Endodermal cell (in vitro differentiated cells): ENCODE results near the gene RHEBL1. TPM values are rescaled to one million over a fixed set of nuclear protein-coding genes. Genes with fewer than 3 reads are reported as not detected.

Source experiments
- DNase-seq: peaks from one replicate; pipeline ENCODE4 v3.0.0-alpha.2; 2017
- H3K27ac ChIP-seq: 2 replicates; pipeline ENCODE4 v1.5.1; 2013; ENCODE audit warnings: mild to moderate bottlenecking, low read depth, low read length, moderate library complexity
- H3K27me3 ChIP-seq: 2 replicates; pipeline ENCODE4 v1.6.1; 2013; ENCODE audit warnings: mild to moderate bottlenecking, low read length, moderate library complexity; ENCODE audit not compliant: insufficient read depth, control insufficient read depth, poor library complexity, severe bottlenecking
- H3K36me3 ChIP-seq: 2 replicates; pipeline ENCODE4 v1.7.0; 2013; ENCODE audit warnings: mild to moderate bottlenecking, low read length, moderate library complexity; ENCODE audit not compliant: control insufficient read depth, insufficient read depth
- H3K4me1 ChIP-seq: one replicate; pipeline ENCODE4 v1.7.0; 2013; ENCODE audit warnings: low read length; ENCODE audit not compliant: control insufficient read depth, insufficient read depth
- H3K4me3 ChIP-seq: 2 replicates; pipeline ENCODE4 v1.5.1; 2013; ENCODE audit warnings: mild to moderate bottlenecking, low read length, moderate library complexity
- H3K9ac ChIP-seq: 2 replicates; pipeline ENCODE4 v1.6.1; 2013; ENCODE audit warnings: mild to moderate bottlenecking, low read length, moderate library complexity; ENCODE audit not compliant: poor library complexity, severe bottlenecking; ENCODE audit errors: extremely low read depth
- H3K9me3 ChIP-seq: 2 replicates; pipeline ENCODE4 v1.6.1; 2013; ENCODE audit warnings: mild to moderate bottlenecking, low read length, moderate library complexity; ENCODE audit not compliant: control insufficient read depth
- H3K27ac Mint-ChIP-seq: 2 replicates; pipeline ENCODE4 v1.8.0; 2020; ENCODE audit warnings: mixed read lengths
- H3K27me3 Mint-ChIP-seq: 2 replicates; pipeline ENCODE4 v1.8.0; 2021; ENCODE audit warnings: mild to moderate bottlenecking, mixed read lengths; ENCODE audit not compliant: insufficient read depth
- H3K36me3 Mint-ChIP-seq: 2 replicates; pipeline ENCODE4 v1.8.0; 2020; ENCODE audit warnings: low read depth, mixed read lengths
- H3K4me1 Mint-ChIP-seq: 2 replicates; pipeline ENCODE4 v1.8.0; 2020; ENCODE audit warnings: mixed read lengths
- H3K4me3 Mint-ChIP-seq: 2 replicates; pipeline ENCODE4 v1.8.0; 2020; ENCODE audit warnings: mild to moderate bottlenecking, moderate library complexity, mixed read lengths
- H3K9me3 Mint-ChIP-seq: 2 replicates; pipeline ENCODE4 v1.8.0; 2020; ENCODE audit warnings: mild to moderate bottlenecking, mixed read lengths
- WGBS, 2 experiments: methylation state at CpG; one replicate each; pipeline versions ENCODE4 v1.1.5 to v1.1.7; 2013; ENCODE audit warnings: missing lambda C conversion rate in 2 of 2, mixed read lengths in 1 of 2; ENCODE audit not compliant: insufficient coverage in 1 of 2, insufficient read length in 1 of 2; 5-methylcytosine and 5-hydroxymethylcytosine counted together
- total RNA-seq, 2 donors: library from RNA; stranded (reverse); fragmentation: NEBNext Ultra II Directional in 1 of 2; extraction: Animal tissue kit (Norgen Biotek cat#: 25700) in 1 of 2; gene quantifications; 2 replicates in 1 of 2; 3 replicates in 1 of 2; pipeline ENCODE4 v1.2.1, GENCODE V29; 2021
- TF ChIP-seq, protein P1 (sequence below): fragments of 200-600 bp; sonication (generic); conservative IDR thresholded peaks from 2 replicates; pipeline ENCODE4 v1.5.0; 2021; ENCODE audit warnings: antibody characterized with exemption, mild to moderate bottlenecking

The RHEBL1 gene
- total RNA-seq, 2 donors from 2014 or later: 2.5 to 3.2 TPM

- Mint-ChIP-seq H3K27ac (no peak overlapping the region), H3K9me3 (no peaks in the 10 kb centered on the region), H3K27me3 (no peaks in the 10 kb centered on the region), H3K4me3 (no peak overlapping the region), H3K36me3 (peaks cover 81% of the 10 kb centered on the region), H3K4me1 (no peaks in the 10 kb centered on the region)
- no peaks in the 10 kb centered on the region for H3K9me3 ChIP-seq
- no peak overlapping the region for H3K9ac ChIP-seq
- H3K4me3 ChIP-seq: no peak overlapping the region
- no peak overlapping the region for H3K27ac ChIP-seq
- H3K27me3 ChIP-seq: no peaks in the 10 kb centered on the region
- no peaks in the 10 kb centered on the region for H3K4me1 ChIP-seq
- no peak for DNase-seq
- TF ChIP-seq, protein P1, sequence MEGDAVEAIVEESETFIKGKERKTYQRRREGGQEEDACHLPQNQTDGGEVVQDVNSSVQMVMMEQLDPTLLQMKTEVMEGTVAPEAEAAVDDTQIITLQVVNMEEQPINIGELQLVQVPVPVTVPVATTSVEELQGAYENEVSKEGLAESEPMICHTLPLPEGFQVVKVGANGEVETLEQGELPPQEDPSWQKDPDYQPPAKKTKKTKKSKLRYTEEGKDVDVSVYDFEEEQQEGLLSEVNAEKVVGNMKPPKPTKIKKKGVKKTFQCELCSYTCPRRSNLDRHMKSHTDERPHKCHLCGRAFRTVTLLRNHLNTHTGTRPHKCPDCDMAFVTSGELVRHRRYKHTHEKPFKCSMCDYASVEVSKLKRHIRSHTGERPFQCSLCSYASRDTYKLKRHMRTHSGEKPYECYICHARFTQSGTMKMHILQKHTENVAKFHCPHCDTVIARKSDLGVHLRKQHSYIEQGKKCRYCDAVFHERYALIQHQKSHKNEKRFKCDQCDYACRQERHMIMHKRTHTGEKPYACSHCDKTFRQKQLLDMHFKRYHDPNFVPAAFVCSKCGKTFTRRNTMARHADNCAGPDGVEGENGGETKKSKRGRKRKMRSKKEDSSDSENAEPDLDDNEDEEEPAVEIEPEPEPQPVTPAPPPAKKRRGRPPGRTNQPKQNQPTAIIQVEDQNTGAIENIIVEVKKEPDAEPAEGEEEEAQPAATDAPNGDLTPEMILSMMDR: no peak
- H3K36me3 ChIP-seq: peaks cover 86% of the 10 kb centered on the region
- 80 to 94% methylated on average over 1 to 7 of the region's 8 CpGs for WGBS, 2 experiments
Observed at GRCh38 chr12:49030119-49030518, 39.7 kb downstream of the RHEBL1 start.

DNA sequence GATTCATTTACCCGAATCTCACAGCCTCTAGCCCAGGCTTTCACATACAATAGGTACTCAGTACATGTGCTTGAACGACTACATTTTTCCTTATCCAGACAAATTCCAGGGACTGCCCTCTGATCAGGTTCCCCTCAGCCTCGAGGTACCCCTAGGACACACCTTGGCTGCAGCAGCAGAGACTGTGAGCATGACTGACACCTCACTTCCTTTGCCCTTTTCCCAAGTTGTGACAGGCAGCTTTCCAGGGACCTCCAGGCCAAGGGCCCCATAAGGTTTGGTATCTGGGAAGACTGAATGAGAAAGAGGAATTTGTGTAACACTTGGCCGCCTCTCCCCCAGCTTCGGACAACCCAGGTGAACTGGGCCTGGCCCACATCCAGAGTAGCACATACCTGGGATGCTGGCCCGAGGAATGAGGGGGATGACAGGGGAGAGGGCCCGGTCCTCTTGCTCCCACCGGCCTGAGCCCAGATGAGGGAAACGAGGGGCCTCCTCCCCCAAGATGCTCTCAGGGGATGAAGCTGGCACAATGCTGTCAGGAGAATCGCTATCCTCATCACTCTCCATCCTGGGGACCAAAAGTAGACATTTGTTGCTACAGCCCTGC is 41.0 kb downstream of the RHEBL1 start:
- no peak overlapping the region for H3K4me3 Mint-ChIP-seq
- no peak for DNase-seq

DNA sequence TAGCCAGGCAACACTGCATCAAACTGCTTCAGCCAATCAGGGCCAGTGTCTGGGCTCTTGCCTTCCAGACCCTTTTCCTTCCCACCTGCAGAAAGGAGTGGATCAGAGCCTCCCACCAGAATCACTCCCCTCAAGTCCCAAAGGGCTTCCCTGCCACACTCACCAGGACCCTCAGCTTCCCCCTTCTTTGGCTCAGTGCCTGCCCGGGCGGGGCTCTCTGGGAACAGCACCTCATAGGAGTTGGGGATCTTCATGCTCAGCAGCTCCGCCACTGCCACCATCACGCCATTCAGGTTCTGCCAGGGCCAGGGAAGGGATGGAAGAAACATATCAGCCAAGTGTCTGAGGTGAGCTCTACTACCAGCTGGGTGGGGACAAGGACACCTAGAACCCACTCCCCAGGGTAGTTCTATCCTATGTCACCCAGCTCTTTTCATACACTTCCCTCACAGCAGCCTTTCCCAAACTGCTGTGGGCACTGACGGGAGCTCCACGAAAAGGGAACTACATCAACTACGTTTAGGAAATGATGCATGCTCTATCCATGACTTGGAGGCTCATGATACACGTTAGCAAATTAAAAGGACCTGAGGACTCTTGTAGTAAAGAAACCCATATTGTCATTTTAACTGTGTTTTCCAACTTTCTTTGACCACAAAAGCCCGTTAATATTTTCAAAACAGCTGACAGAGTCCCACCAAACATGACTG is 41.8 kb downstream of the RHEBL1 start:
- TF ChIP-seq, protein P1: no peak
- H3K27me3 ChIP-seq: no peaks in the 10 kb centered on the region
- Mint-ChIP-seq H3K36me3 (peaks cover 78% of the 10 kb centered on the region), H3K27ac (no peak overlapping the region), H3K4me1 (no peaks in the 10 kb centered on the region), H3K27me3 (no peaks in the 10 kb centered on the region), H3K9me3 (no peaks in the 10 kb centered on the region), H3K4me3 (no peak overlapping the region)
- no peak overlapping the region for H3K9ac ChIP-seq
- DNase-seq: no peak
- H3K27ac ChIP-seq: no peak overlapping the region
- 94 to 98% methylated on average over 5 to 9 of the region's 9 CpGs for WGBS, 2 experiments
- H3K9me3 ChIP-seq: no peaks in the 10 kb centered on the region
- no peaks in the 10 kb centered on the region for H3K4me1 ChIP-seq
- H3K36me3 ChIP-seq: peaks cover 91% of the 10 kb centered on the region
- no peak overlapping the region for H3K4me3 ChIP-seq

More for the DNA sequence above, 41.0 kb downstream of the RHEBL1 start:
- WGBS, 2 experiments: 94 to 96% methylated on average over 8 to 10 of the region's 10 CpGs
- Histone ChIP-seq H3K36me3 (peaks cover 85% of the 10 kb centered on the region), H3K9ac (no peak overlapping the region), H3K4me1 (no peaks in the 10 kb centered on the region), H3K27me3 (no peaks in the 10 kb centered on the region), H3K9me3 (no peaks in the 10 kb centered on the region), H3K4me3 (no peak overlapping the region), H3K27ac (no peak overlapping the region)
- Mint-ChIP-seq H3K4me1 (no peaks in the 10 kb centered on the region), H3K27me3 (no peaks in the 10 kb centered on the region), H3K36me3 (peaks cover 75% of the 10 kb centered on the region), H3K9me3 (no peaks in the 10 kb centered on the region), H3K27ac (no peak overlapping the region)
- TF ChIP-seq, protein P1: no peak
